Body of pancreas (tissue), 4 donors: Measurements from ENCODE around the gene BSND.

Source experiments
- POLR2A ChIP-seq, 3 donors: fragments of 450-650 bp; IDR thresholded peaks; one replicate each; pipeline ENCODE4 v1.6.1; 2016; ENCODE audit warnings: antibody characterized with exemption in 3 of 3, mild to moderate bottlenecking in 2 of 3
- TF ChIP-seq, protein P1 (sequence below), 7 experiments: fragments of 450-650 bp in 4 of 7; fragments of 200-600 bp in 3 of 7; sonication (generic) in 3 of 7; IDR thresholded peaks; one replicate each; pipeline ENCODE4 v1.5.1; 2016 to 2019; ENCODE audit warnings: antibody characterized with exemption in 7 of 7

DNA sequence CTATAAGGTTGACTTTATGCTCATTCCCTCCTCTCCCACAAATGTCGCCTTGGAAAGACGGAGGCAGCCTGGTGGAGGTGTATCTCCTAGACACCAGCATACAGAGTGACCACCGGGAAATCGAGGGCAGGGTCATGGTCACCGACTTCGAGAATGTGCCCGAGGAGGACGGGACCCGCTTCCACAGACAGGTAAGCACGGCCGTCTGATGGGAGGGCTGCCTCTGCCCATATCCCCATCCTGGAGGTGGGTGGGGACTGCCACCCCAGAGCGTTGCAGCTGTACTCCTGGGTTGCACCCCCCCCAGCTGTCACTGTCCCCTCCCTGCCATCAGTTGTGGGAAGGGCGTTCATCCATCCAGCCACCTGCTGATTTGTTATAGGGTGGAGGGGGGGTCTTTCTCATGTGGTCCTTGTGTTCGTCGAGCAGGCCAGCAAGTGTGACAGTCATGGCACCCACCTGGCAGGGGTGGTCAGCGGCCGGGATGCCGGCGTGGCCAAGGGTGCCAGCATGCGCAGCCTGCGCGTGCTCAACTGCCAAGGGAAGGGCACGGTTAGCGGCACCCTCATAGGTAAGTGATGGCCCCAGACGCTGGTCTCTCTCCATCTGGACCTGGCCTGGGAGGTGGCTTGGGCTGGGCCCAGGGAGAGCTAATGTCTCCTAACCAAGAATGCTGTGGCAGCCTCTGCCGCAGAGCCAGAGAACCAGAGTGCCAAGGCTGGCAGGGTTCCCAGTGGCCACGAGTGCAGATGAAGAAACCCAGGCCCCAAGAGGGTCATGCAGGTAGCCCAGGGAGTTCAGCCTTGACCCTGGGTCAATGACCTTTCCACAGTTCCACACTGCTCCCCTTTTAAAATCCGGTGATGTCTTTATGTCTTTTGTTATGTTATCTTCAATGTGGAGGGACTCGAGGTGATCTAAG lies 53.7 kb downstream of the BSND start:
- no peak for TF ChIP-seq POLR2A (IDR thresholded peaks at IDR 0.05)
- TF ChIP-seq, protein P1, sequence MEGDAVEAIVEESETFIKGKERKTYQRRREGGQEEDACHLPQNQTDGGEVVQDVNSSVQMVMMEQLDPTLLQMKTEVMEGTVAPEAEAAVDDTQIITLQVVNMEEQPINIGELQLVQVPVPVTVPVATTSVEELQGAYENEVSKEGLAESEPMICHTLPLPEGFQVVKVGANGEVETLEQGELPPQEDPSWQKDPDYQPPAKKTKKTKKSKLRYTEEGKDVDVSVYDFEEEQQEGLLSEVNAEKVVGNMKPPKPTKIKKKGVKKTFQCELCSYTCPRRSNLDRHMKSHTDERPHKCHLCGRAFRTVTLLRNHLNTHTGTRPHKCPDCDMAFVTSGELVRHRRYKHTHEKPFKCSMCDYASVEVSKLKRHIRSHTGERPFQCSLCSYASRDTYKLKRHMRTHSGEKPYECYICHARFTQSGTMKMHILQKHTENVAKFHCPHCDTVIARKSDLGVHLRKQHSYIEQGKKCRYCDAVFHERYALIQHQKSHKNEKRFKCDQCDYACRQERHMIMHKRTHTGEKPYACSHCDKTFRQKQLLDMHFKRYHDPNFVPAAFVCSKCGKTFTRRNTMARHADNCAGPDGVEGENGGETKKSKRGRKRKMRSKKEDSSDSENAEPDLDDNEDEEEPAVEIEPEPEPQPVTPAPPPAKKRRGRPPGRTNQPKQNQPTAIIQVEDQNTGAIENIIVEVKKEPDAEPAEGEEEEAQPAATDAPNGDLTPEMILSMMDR (IDR thresholded peaks at IDR 0.05): no peak
